BLaER1 treated with 17β-estradiol and CSF1 and Interleukin-3, amounts not matched to agents 10 nM and 100 nM (cell line): ENCODE measurements around the gene LTB4R.
A peak's percentile ranks its signal among the peaks of the same experiment; 100 is the strongest.
"Not testable (repeated sequence)": the region's sequence is repeated elsewhere in the genome, so short reads cannot be mapped to it uniquely, and the experiment has no call there.

Experiments used
- H3K27ac ChIP-seq, 11 experiments: shearing (Covaris generic); formaldehyde crosslinking; 2 replicates each; pipeline ENCODE4 v1.8.1; 2022
- H3K27me3 ChIP-seq, 11 experiments: shearing (Covaris generic); formaldehyde crosslinking; 2 replicates each; pipeline ENCODE4 v1.8.1; 2022
- H3K36me3 ChIP-seq, 11 experiments: shearing (Covaris generic); formaldehyde crosslinking; 2 replicates each; pipeline ENCODE4 v1.8.1; 2022
- H3K4me1 ChIP-seq, 10 experiments: shearing (Covaris generic); formaldehyde crosslinking; 2 replicates each; pipeline ENCODE4 v1.8.1; 2022
- H3K4me2 ChIP-seq, 11 experiments: shearing (Covaris generic); formaldehyde crosslinking; 2 replicates each; pipeline ENCODE4 v1.8.1; 2022
- H3K4me3 ChIP-seq, 10 experiments: shearing (Covaris generic); formaldehyde crosslinking; 2 replicates each; pipeline ENCODE4 v1.8.1; 2022
- H3K9ac ChIP-seq, 11 experiments: shearing (Covaris generic); formaldehyde crosslinking; 2 replicates each; pipeline ENCODE4 v1.8.1; 2022
- H3K9me3 ChIP-seq, 11 experiments: shearing (Covaris generic); formaldehyde crosslinking; replicated peaks in 1 of 11; 2 replicates each; pipeline ENCODE4 v1.8.1; 2022
- H4K20me1 ChIP-seq, 11 experiments: shearing (Covaris generic); formaldehyde crosslinking; 2 replicates each; pipeline ENCODE4 v1.8.1; 2022
- Cebpa-rat ChIP-seq, 11 experiments: shearing (Covaris generic); IDR thresholded peaks; 2 replicates each; pipeline ENCODE4 v1.8.1; 2022

The LTB4R gene

GRCh38 chr14:24343795-24344660, 32.7 kb downstream of the LTB4R start:
- no peak overlapping the region for H3K4me2 ChIP-seq
- TF ChIP-seq Cebpa-rat (IDR thresholded peaks at IDR 0.05), result no peak
- H3K36me3 ChIP-seq, result no peaks in the 10 kb centered on the region
- no peak overlapping the region for H3K4me3 ChIP-seq
- H3K4me1 ChIP-seq, result peaks cover 7 to 15% (median 11%) of the 10 kb centered on the region in 10 experiments; a peak in 14 of 20 replicates
- peaks cover 0 to 10% (median 5%) of the 10 kb centered on the region in 11 experiments; a peak in 6 of 22 replicates for H3K9me3 ChIP-seq
- no peak overlapping the region for H3K9ac ChIP-seq
- H3K27me3 ChIP-seq, result peaks cover 11 to 28% (median 23%) of the 10 kb centered on the region in 11 experiments
- no peak overlapping the region for H3K27ac ChIP-seq
- no peaks in the 10 kb centered on the region for H4K20me1 ChIP-seq

- H3K36me3 ChIP-seq, result no peaks in the 10 kb centered on the region
- H3K9me3 ChIP-seq, result no peaks in the 10 kb centered on the region
- H3K27me3 ChIP-seq, result peaks cover 0 to 8% (median 0%) of the 10 kb centered on the region in 11 experiments; a peak in 2 of 22 replicates
- TF ChIP-seq Cebpa-rat (IDR thresholded peaks at IDR 0.05), result no peak
- no peak overlapping the region for H3K27ac ChIP-seq
- H3K9ac ChIP-seq, result no peak overlapping the region
- no peak overlapping the region for H3K4me3 ChIP-seq
- no peaks in the 10 kb centered on the region for H4K20me1 ChIP-seq
- H3K4me2 ChIP-seq, result no peak overlapping the region
- H3K4me1 ChIP-seq, result peaks cover 0 to 16% (median 0%) of the 10 kb centered on the region in 10 experiments; a peak in 6 of 20 replicates
Measured at GRCh38 chr14:24347134-24347533, 35.8 kb downstream of the LTB4R start.

- H3K4me1 ChIP-seq, result peaks cover 0 to 19% (median 0%) of the 10 kb centered on the region in 10 experiments; a peak in 6 of 20 replicates
- H3K4me3 ChIP-seq, result no peak overlapping the region
- no peaks in the 10 kb centered on the region for H3K36me3 ChIP-seq
- H3K9me3 ChIP-seq, result no peaks in the 10 kb centered on the region
- no peaks in the 10 kb centered on the region for H4K20me1 ChIP-seq
- no peak overlapping the region for H3K9ac ChIP-seq
- no peak overlapping the region for H3K4me2 ChIP-seq
- H3K27me3 ChIP-seq, result peaks cover 0 to 8% (median 0%) of the 10 kb centered on the region in 11 experiments; a peak in 2 of 22 replicates
- TF ChIP-seq Cebpa-rat (IDR thresholded peaks at IDR 0.05), result no peak
- no peak overlapping the region for H3K27ac ChIP-seq
Measured at GRCh38 chr14:24348186-24348585, 36.9 kb downstream of the LTB4R start.

- no peak for TF ChIP-seq Cebpa-rat (IDR thresholded peaks at IDR 0.05)
- Histone ChIP-seq H3K4me3 (no peak overlapping the region), H3K4me2 (no peak overlapping the region), H3K36me3 (no peaks in the 10 kb centered on the region), H3K27ac (no peak overlapping the region), H3K27me3 (peaks cover 0 to 8% (median 0%) of the 10 kb centered on the region in 11 experiments; a peak in 2 of 22 replicates), H3K9ac (no peak overlapping the region), H3K4me1 (peaks cover 0 to 25% (median 7%) of the 10 kb centered on the region in 10 experiments; a peak in 14 of 20 replicates), H4K20me1 (no peaks in the 10 kb centered on the region), H3K9me3 (no peaks in the 10 kb centered on the region)
Measured at GRCh38 chr14:24349742-24350141, 38.4 kb downstream of the LTB4R start.

GRCh38 chr14:24351517-24351916, 40.2 kb downstream of the LTB4R start:
- peaks cover 0 to 8% (median 0%) of the 10 kb centered on the region in 11 experiments; a peak in 2 of 22 replicates for H3K27me3 ChIP-seq
- no peaks in the 10 kb centered on the region for H4K20me1 ChIP-seq
- H3K9me3 ChIP-seq, result no peaks in the 10 kb centered on the region
- H3K27ac ChIP-seq, result no peak overlapping the region
- H3K9ac ChIP-seq, result no peak overlapping the region
- H3K4me3 ChIP-seq, result no peak overlapping the region
- H3K36me3 ChIP-seq, result no peaks in the 10 kb centered on the region
- H3K4me1 ChIP-seq, result peaks cover 0 to 35% (median 7%) of the 10 kb centered on the region in 10 experiments; a peak in 14 of 20 replicates
- H3K4me2 ChIP-seq, result peak overlapping the region in 3 of 11 experiments; percentile 16 to 55 (median 38); a peak in 7 of 22 replicates
- TF ChIP-seq Cebpa-rat (IDR thresholded peaks at IDR 0.05), result no peak

- TF ChIP-seq Cebpa-rat (IDR thresholded peaks at IDR 0.05), result no peak
- Histone ChIP-seq H3K4me3 (no peak overlapping the region), H3K27ac (peak overlapping the region in 3 of 11 experiments; percentile 23 to 60 (median 50); a peak in 5 of 22 replicates), H3K9me3 (no peaks in the 10 kb centered on the region), H3K36me3 (no peaks in the 10 kb centered on the region), H3K9ac (no peak overlapping the region), H4K20me1 (no peaks in the 10 kb centered on the region), H3K27me3 (peaks cover 0 to 8% (median 0%) of the 10 kb centered on the region in 11 experiments; a peak in 2 of 22 replicates), H3K4me1 (peaks cover 0 to 35% (median 7%) of the 10 kb centered on the region in 10 experiments; a peak in 14 of 20 replicates), H3K4me2 (peak overlapping the region in 10 of 11 experiments; percentile 2 to 80 (median 42); a peak in 10 of 22 replicates)
Measured at GRCh38 chr14:24353559-24354481, 42.5 kb downstream of the LTB4R start.

GRCh38 chr14:24354482-24354825, 43.2 kb downstream of the LTB4R start:
- H3K4me3 ChIP-seq, H3K27me3 ChIP-seq, H3K36me3 ChIP-seq, H3K9ac ChIP-seq, H4K20me1 ChIP-seq, H3K9me3 ChIP-seq: not testable (repeated sequence)
- peaks cover 0 to 35% (median 7%) of the 10 kb centered on the region in 10 experiments; a peak in 14 of 20 replicates for H3K4me1 ChIP-seq
- peak overlapping the region in 3 of 11 experiments; percentile 23 to 60 (median 50); a peak in 5 of 22 replicates for H3K27ac ChIP-seq
- peak overlapping the region in 9 of 11 experiments; percentile 2 to 80 (median 45); a peak in 11 of 22 replicates for H3K4me2 ChIP-seq

- Histone ChIP-seq H3K27ac (peak overlapping the region in 1 of 11 experiments; percentile 50; a peak in 1 of 22 replicates), H3K9ac (no peak overlapping the region), H3K27me3 (peaks cover 0 to 4% (median 0%) of the 10 kb centered on the region in 11 experiments; a peak in 2 of 22 replicates), H4K20me1 (no peaks in the 10 kb centered on the region), H3K9me3 (no peaks in the 10 kb centered on the region), H3K4me3 (no peak overlapping the region), H3K36me3 (no peaks in the 10 kb centered on the region), H3K4me2 (peak overlapping the region in 3 of 11 experiments; percentile 69 to 80 (median 70); a peak in 5 of 22 replicates), H3K4me1 (peaks cover 0 to 35% (median 7%) of the 10 kb centered on the region in 10 experiments; a peak in 14 of 20 replicates)
- no peak for TF ChIP-seq Cebpa-rat (IDR thresholded peaks at IDR 0.05)
Measured at GRCh38 chr14:24355009-24355408, 43.7 kb downstream of the LTB4R start.
